ENCODE measurements around the gene COL23A1. TPM values are rescaled to one million over a fixed set of nuclear protein-coding genes. Genes with fewer than 3 reads are reported as not detected.

COL23A1 gene
- total and polyA plus RNA-seq, 2 of the 13 experiments (the other 11 are each of a cell fraction or from before 2014, with no cell fraction given): not detected

GRCh38 chr5:178577376-178577839 is 12.8 kb downstream of the COL23A1 start (continued):
- TF ChIP-seq TOE1 (CRISPR knock-in tag; IDR thresholded peaks at IDR 0.05) (no peak), TBL1XR1 (IDR thresholded peaks at IDR 0.05; ENCODE audit: borderline replicate concordance, low read length, partially characterized antibody) (no peak), THAP7 (CRISPR knock-in tag; IDR thresholded peaks at IDR 0.05) (no peak), MYC (CRISPR knock-in tag; IDR thresholded peaks at IDR 0.05; ENCODE audit: borderline replicate concordance) (no peak), ZNF547 (CRISPR knock-in tag; IDR thresholded peaks at IDR 0.05) (no peak), ZNF768 (CRISPR knock-in tag; IDR thresholded peaks at IDR 0.05) (no peak)

- FAIRE-seq: no peak
- POLR2A ChIA-PET: no interaction called here
- H3K9ac ChIP-seq (ENCODE audit: insufficient read depth, low read depth, low read length): no peak overlapping the region
- TF ChIP-seq ZFP36L1 (CRISPR knock-in tag; IDR thresholded peaks at IDR 0.05) (no peak), ZSCAN30 (CRISPR knock-in tag; IDR thresholded peaks at IDR 0.05) (no peak), TCF7 (IDR thresholded peaks at IDR 0.05; ENCODE audit: low read depth) (no peak), MAFF (IDR thresholded peaks at IDR 0.05; ENCODE audit: low read depth, low read length) (no peak), CSRNP1 (CRISPR knock-in tag; IDR thresholded peaks at IDR 0.05) (no peak), MTA3 (CRISPR knock-in tag; IDR thresholded peaks at IDR 0.05) (no peak), TFE3 (CRISPR knock-in tag; IDR thresholded peaks at IDR 0.05) (no peak), CHCHD3 (CRISPR knock-in tag; IDR thresholded peaks at IDR 0.05) (no peak), ZNF83 (CRISPR knock-in tag; IDR thresholded peaks at IDR 0.05; ENCODE audit: borderline replicate concordance) (no peak), POLR2A (IDR thresholded peaks at IDR 0.05; ENCODE audit: insufficient read depth in 1 of 2, low read depth in 2 of 2, low read length in 2 of 2) (no peak), ATF3 (CRISPR knock-in tag; IDR thresholded peaks at IDR 0.05) (no peak), ATF4 (CRISPR knock-in tag; IDR thresholded peaks at IDR 0.05) (no peak), HOXA3 (CRISPR knock-in tag; IDR thresholded peaks at IDR 0.05) (no peak)
These were observed 13.4 kb downstream of the COL23A1 start for GRCh38 chr5:178576591-178577351.

More at GRCh38 chr5:178576591-178577351, 13.4 kb downstream of the COL23A1 start:
- intact Hi-C loops (cut with micrococcal nuclease; ENCODE audit: unreplicated experiment) (no loop called here), in situ Hi-C loops (cut with HindIII; ENCODE audit: extremely low pct_ligation_motif_present, low pct_unique_long_range_greater_than_20kb) (no loop called here)
- Histone ChIP-seq H3K4me1 (ENCODE audit: insufficient read depth, low read length) (no peaks in the 10 kb centered on the region), H3K36me3 (replicated peaks in 1 of 2; ENCODE audit: control insufficient read depth in 1 of 2, insufficient read depth in 2 of 2, low read length in 2 of 2) (no peaks in the 10 kb centered on the region), H3K27me3 (ENCODE audit: control insufficient read depth in 1 of 2, insufficient read depth in 2 of 2, low read length in 2 of 2) (peaks cover 1 to 24% of the 10 kb centered on the region in 2 experiments; a peak in 3 of 5 replicates), H3K4me3 (replicated peaks in 1 of 3; ENCODE audit: insufficient read depth in 1 of 3, low read depth in 2 of 3, low read length in 3 of 3) (no peak overlapping the region), H4K20me1 (ENCODE audit: insufficient read depth, low read length) (no peaks in the 10 kb centered on the region), H3K79me2 (ENCODE audit: insufficient read depth, low read length) (no peaks in the 10 kb centered on the region), H2AFZ (ENCODE audit: low read length) (no peak overlapping the region), H3K27ac (ENCODE audit: extremely low read length, insufficient read depth, low read length) (no peak overlapping the region), H3K9me3 (ENCODE audit: low read length) (0 out of 2 replicates have a peak, but pooled peaks cover 7% of the 10 kb centered on the region), H3K4me2 (ENCODE audit: low read depth, low read length) (no peak overlapping the region)
- no peak; the same call in 2 of the 3 replicates for ATAC-seq
- BruUV-seq (replicated peaks): no TSS peak
- WGBS (ENCODE audit: low lambda C conversion rate): 62% methylated on average over 41 of the region's 92 CpGs
- no peak for DNase-seq (ENCODE audit: low spot score)
- CTCF ChIA-PET (ENCODE audit: low intra/inter-chr PET ratio, low total read pairs): no interaction called here
